Left kidney (tissue), 2 donors: ENCODE results near the gene VAMP7. TPM values are rescaled to one million over a fixed set of nuclear protein-coding genes. Genes with fewer than 3 reads are reported as not detected.
"Not testable (repeated sequence)": the region's sequence is repeated elsewhere in the genome, so short reads cannot be mapped to it uniquely, and the experiment has no call there.

Source experiments
- DNase-seq: peaks from one replicate; pipeline ENCODE4 v3.0.0-alpha.2; 2013
- polyA plus RNA-seq: library from polyadenylated mRNA; unstranded; fragments of 120-200 nt; gene quantifications from one replicate; pipeline ENCODE4 v1.2.1, GENCODE V29; 2013; ENCODE audit not compliant: insufficient read length

Gene VAMP7
- polyA plus RNA-seq, 1 donor, result 51.1 TPM

DNA sequence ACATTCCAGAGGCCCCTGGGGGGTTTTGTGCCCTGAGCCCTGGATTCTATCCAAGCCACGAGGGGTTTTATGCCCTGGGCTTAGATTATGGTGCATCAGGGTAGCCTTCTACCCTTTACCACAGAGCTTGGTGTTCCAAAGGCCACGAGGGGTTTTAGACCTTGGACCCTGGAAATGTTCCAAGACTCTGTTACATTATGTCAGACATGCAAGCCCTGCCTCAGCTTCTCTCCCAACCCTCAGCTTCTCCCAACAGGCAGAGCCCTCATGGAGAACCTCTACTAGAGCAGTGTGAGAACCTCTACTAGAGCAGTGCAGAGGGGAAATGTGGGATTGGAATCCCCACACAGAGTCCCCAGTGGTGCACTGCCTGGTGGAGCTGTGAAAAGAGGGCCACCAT is 105.8 kb downstream of the VAMP7 start:
- not testable (repeated sequence) for DNase-seq

DNA sequence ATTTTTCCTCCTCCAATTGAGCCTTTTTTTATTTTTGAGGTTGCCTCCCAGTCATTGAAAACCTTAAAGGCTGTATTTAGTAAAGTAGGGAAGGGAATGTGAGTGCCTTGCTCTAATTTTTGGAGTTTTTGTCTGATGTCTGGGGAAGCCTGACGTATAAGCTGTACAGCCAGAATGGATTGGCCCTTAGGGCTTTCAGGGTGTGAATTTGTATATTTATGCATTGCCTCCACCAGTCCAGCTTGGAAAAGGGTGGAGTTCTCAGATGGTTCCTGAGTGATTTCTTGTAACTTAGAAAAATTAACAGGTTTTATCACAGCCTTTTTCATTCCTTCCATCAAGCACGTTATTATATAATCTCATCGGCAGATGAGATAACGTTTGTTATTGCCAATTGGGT is 107.7 kb downstream of the VAMP7 start:
- no peak for DNase-seq

Other genes with a start within 250 kb of the VAMP7 start
- gene IL9R, start 116.4 kb downstream of the VAMP7 start, polyA plus RNA-seq, result 0.20 TPM